GM19240 (cell line): ENCODE data around the gene HSPA14.
"Not testable (repeated sequence)": the region's sequence is repeated elsewhere in the genome, so short reads cannot be mapped to it uniquely, and the experiment has no call there.

Experiments used
- DNase-seq: peaks from one replicate; pipeline ENCODE4 v3.0.0; 2011; ENCODE audit warnings: low spot score; ENCODE audit not compliant: insufficient read length

The HSPA14 gene

GRCh38 chr10:14880229-14880628, 42.1 kb downstream of the HSPA14 start:
- DNase-seq, result no peak

- no peak for DNase-seq
Measured at GRCh38 chr10:14884082-14884481, 46.0 kb downstream of the HSPA14 start.

GRCh38 chr10:14889318-14889717, 51.2 kb downstream of the HSPA14 start:
- DNase-seq, result no peak

- DNase-seq, result no peak
Measured at GRCh38 chr10:14891151-14891550, 53.0 kb downstream of the HSPA14 start.

- DNase-seq, result no peak
Measured at GRCh38 chr10:14904316-14904732, 66.2 kb downstream of the HSPA14 start.

GRCh38 chr10:14904864-14905263, 66.8 kb downstream of the HSPA14 start:
- no peak for DNase-seq

- DNase-seq, result no peak
Measured at GRCh38 chr10:14905890-14906289, 67.8 kb downstream of the HSPA14 start.

- no peak for DNase-seq
Measured at GRCh38 chr10:14906765-14907164, 68.7 kb downstream of the HSPA14 start.

GRCh38 chr10:14907591-14907990, 69.5 kb downstream of the HSPA14 start:
- not testable (repeated sequence) for DNase-seq

- no peak for DNase-seq
Measured at GRCh38 chr10:14909101-14909500, 71.0 kb downstream of the HSPA14 start.

- DNase-seq, result no peak
Measured at GRCh38 chr10:14910953-14911352, 72.8 kb downstream of the HSPA14 start.

- no peak for DNase-seq
Measured at GRCh38 chr10:14911801-14912200, 73.7 kb downstream of the HSPA14 start.

GRCh38 chr10:14916600-14916999, 78.5 kb downstream of the HSPA14 start:
- no peak for DNase-seq

- no peak for DNase-seq
Measured at GRCh38 chr10:14917827-14918226, 79.7 kb downstream of the HSPA14 start.

- no peak for DNase-seq
Measured at GRCh38 chr10:14918964-14919363, 80.9 kb downstream of the HSPA14 start.
